HUES64 (cell line): Measurements from ENCODE around the gene ZNF816.
A peak's percentile ranks its signal among the peaks of the same experiment; 100 is the strongest.
"Not testable (repeated sequence)": the region's sequence is repeated elsewhere in the genome, so short reads cannot be mapped to it uniquely, and the experiment has no call there.

Source experiments
- H3K27ac ChIP-seq: 2 replicates; pipeline ENCODE4 v1.7.0; 2013; ENCODE audit warnings: low read depth, low read length, inconsistent platforms
- H3K27me3 ChIP-seq: 2 replicates; pipeline ENCODE4 v1.6.1; 2013; ENCODE audit warnings: mild to moderate bottlenecking, low read length; ENCODE audit not compliant: insufficient read depth
- H3K36me3 ChIP-seq: 2 replicates; pipeline ENCODE4 v1.6.1; 2013; ENCODE audit warnings: mild to moderate bottlenecking, low read length; ENCODE audit not compliant: insufficient read depth
- H3K4me1 ChIP-seq: 2 replicates; pipeline ENCODE4 v1.6.1; 2013; ENCODE audit warnings: mild to moderate bottlenecking, low read length, moderate library complexity; ENCODE audit not compliant: insufficient read depth
- H3K4me3 ChIP-seq: 2 replicates; pipeline ENCODE4 v1.5.1; 2013; ENCODE audit warnings: mild to moderate bottlenecking, low read length, moderate library complexity
- H3K9ac ChIP-seq: 2 replicates; pipeline ENCODE4 v1.6.1; 2013; ENCODE audit warnings: mild to moderate bottlenecking, low read depth, low read length
- H3K9me3 ChIP-seq: 2 replicates; pipeline ENCODE4 v1.6.1; 2013; ENCODE audit warnings: low read depth, low read length; ENCODE audit not compliant: insufficient read depth
- WGBS: fragments of 150-250, 120-280 bp; methylation state at CpG from one replicate; pipeline ENCODE4 v1.1.7; 2013; ENCODE audit warnings: missing lambda C conversion rate; 5-methylcytosine and 5-hydroxymethylcytosine counted together

Gene ZNF816

DNA sequence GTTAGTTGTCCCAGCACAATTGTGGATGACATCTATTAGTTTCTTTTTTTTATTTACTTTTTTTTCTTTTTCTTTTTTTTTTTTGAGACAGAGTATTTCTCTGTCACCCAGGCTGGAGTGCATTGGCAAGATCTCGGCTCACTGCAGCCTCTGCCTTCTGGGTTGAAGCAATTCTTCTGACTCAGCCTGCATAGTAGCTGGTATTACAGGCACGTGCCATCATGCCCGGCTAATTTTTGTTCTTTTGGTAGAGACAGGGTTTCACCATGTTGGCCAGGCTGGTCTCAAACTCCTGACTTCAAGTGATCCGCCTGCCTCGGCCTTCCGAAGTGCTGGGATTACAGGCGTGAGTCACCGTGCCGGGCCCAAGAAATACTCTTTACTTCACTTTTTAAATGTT is 38.0 kb downstream of the ZNF816 start:
- H3K9ac ChIP-seq, H3K27ac ChIP-seq, H3K4me1 ChIP-seq, H3K4me3 ChIP-seq, H3K27me3 ChIP-seq, H3K9me3 ChIP-seq: not testable (repeated sequence)
- peaks cover 27% of the 10 kb centered on the region for H3K36me3 ChIP-seq
- WGBS, result 91% methylated on average over 9 of the region's 9 CpGs

DNA sequence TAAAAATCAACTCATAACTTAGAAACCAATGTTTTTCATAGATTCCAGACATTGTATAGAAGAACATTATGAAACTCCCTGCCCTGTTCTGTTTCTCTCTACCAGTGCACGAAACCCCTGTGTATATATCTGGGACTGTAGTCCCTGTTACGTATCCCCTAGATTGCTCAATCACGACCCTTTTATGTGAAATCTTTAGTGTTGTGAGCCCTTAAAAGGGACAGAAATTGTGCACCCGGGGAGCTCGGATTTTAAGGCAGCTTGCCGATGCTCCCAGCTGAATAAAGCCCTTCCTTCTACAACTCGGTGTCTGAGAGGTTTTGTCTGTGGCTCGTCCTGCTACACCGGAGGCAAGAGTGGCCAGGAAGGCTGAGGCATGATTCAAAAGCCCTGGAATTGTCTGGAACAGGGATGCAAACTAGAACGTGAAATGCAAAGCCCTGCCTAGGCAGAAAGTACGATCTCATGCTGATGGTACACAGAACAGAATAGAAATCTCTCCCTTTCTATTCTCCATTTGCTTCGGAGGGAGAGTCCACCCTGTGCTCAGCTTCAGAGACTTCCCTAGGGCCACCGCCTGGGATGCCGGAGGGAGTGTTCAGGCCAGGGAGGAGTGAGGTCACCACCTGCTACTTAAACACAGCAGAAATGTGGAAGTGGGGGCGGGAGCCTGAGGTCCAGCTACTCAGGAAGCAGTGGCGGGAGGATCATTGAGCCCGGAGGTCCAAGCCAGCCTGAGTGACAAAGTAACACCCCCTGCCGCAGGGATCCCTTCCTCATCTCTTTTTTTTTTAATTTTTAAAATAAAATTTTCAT is 38.7 kb downstream of the ZNF816 start:
- WGBS, result 51% methylated on average over 17 of the region's 18 CpGs
- Histone ChIP-seq H3K27ac (no peak overlapping the region), H3K9ac (no peak overlapping the region)

DNA sequence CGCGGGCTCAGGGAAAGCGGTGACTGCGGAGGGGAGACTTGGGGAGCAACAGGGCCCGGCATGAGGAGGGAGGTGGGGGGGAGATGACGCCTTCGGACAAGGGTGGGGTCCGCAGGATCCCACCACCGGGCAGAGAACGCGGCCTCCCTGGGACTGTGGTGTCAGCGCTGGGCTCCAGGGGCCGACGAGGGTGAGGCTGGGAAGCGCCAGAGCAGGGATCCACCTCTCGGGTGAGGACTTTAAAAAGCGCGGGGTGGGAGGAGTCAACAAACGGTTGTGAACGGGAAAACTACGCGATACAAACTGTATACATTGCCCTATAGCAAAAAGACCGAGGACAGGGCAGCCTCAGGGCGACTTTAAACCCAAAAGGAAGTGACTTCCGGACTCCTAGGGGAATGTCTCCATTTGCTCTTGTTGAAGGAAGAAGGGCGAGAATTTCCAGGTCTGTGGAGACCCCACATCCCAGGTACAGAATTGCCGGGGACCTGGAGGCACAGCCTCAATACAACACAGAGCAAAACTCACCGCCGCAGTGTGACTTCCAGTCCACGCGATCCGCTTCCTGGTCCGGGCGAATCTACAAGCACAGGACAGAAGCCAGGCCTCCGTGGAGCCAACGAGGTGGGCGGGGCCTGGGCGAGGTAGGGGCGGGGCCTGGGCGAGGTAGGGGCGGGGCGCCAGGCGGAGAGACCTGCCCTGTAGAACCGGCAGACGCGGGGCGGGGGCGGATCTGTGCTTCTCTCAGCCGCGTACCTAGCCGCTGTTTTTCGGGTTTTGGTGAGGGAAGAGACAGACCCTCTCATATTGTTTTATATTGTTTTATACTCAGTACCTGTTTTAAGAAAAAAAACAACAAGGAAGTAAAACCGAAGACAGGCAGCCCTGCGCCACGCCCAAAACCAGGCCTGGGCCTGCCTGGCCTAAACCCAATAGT is 39.6 kb downstream of the ZNF816 start, which contains the start of gene ZNF888:
ZNF888 (minus strand) TSS at position 588 of the 937 bp plus-strand sequence. CDS start 5,555 bp downstream, outside the sequence.
- H3K36me3 ChIP-seq, result peaks cover 11% of the 10 kb centered on the region
- peak within 1 kb of the TSS; percentile 70 for H3K4me3 ChIP-seq
- H3K9me3 ChIP-seq, result no peaks in the 10 kb centered on the region
- 3% methylated on average over 50 of the region's 55 CpGs for WGBS
- no peaks in the 10 kb centered on the region for H3K27me3 ChIP-seq
- H3K9ac ChIP-seq, result peak within 1 kb of the TSS; percentile 71
- peak within 1 kb of the TSS; percentile 83 for H3K27ac ChIP-seq
- peaks cover 9% of the 10 kb centered on the region; the same call in 1 of the 2 replicates for H3K4me1 ChIP-seq

More for the DNA sequence above, 38.7 kb downstream of the ZNF816 start:
- H3K36me3 ChIP-seq, result peaks cover 20% of the 10 kb centered on the region
- peaks cover 9% of the 10 kb centered on the region; the same call in 1 of the 2 replicates for H3K4me1 ChIP-seq
- H3K9me3 ChIP-seq, result no peaks in the 10 kb centered on the region
- H3K27me3 ChIP-seq, result no peaks in the 10 kb centered on the region
- H3K4me3 ChIP-seq, result peak overlapping the region; percentile 70

GRCh38 chr19:52917531-52917930 is 45.1 kb downstream of the ZNF816 start:
- no peaks in the 10 kb centered on the region for H3K4me1 ChIP-seq
- peaks cover 46% of the 10 kb centered on the region for H3K36me3 ChIP-seq
- H3K4me3 ChIP-seq, result no peak overlapping the region
- WGBS, result 96% methylated on average over 5 of the region's 5 CpGs
- H3K9me3 ChIP-seq, result no peaks in the 10 kb centered on the region
- no peaks in the 10 kb centered on the region for H3K27me3 ChIP-seq
- no peak overlapping the region for H3K9ac ChIP-seq
- H3K27ac ChIP-seq, result no peak overlapping the region

DNA sequence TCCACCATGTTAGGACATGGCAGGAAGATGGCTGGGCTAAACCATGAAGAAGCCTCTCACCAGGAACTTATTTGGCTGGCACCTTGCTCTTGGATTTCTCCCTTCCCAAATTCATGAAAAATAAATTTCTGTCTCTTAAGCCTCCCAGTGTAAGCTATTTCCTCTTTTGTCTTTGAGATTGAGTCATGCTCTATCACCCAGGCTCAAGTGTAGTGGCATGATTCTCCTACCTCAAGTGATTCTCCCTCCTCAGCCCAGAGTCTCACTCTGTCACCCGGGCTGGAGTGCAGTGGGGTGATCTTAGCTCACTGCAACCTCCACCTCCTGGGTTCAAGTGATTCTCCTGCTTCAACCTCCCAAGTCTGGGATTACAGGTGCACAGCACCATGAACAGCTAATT is 52.0 kb downstream of the ZNF816 start:
- Histone ChIP-seq H3K27me3 (no peaks in the 10 kb centered on the region), H3K9ac (no peak overlapping the region), H3K27ac (no peak overlapping the region), H3K4me3 (no peak overlapping the region), H3K36me3 (peaks cover 53% of the 10 kb centered on the region), H3K9me3 (no peaks in the 10 kb centered on the region), H3K4me1 (no peaks in the 10 kb centered on the region)
- 89% methylated on average over 1 of the region's 1 CpG for WGBS

- not testable (repeated sequence) for H3K27me3 ChIP-seq, H3K27ac ChIP-seq, H3K9ac ChIP-seq, H3K4me1 ChIP-seq, H3K4me3 ChIP-seq, H3K9me3 ChIP-seq
- 91% methylated on average over 14 of the region's 16 CpGs for WGBS
- peaks cover 31% of the 10 kb centered on the region for H3K36me3 ChIP-seq
Measured at GRCh38 chr19:52904052-52904780, 58.5 kb downstream of the ZNF816 start.

- H3K27ac ChIP-seq, result no peak overlapping the region
- peaks cover 14% of the 10 kb centered on the region for H3K4me1 ChIP-seq
- no peak overlapping the region for H3K4me3 ChIP-seq
- H3K9me3 ChIP-seq, result no peaks in the 10 kb centered on the region
- 97% methylated on average over 3 of the region's 3 CpGs for WGBS
- H3K36me3 ChIP-seq, result peaks cover 15% of the 10 kb centered on the region
- no peaks in the 10 kb centered on the region for H3K27me3 ChIP-seq
- H3K9ac ChIP-seq, result no peak overlapping the region
Measured at GRCh38 chr19:52901842-52902241, 60.8 kb downstream of the ZNF816 start.
